Choroid plexus epithelial cell (primary cell): ENCODE data around the gene SCFD2.
"Not testable (repeated sequence)": the region's sequence is repeated elsewhere in the genome, so short reads cannot be mapped to it uniquely, and the experiment has no call there.

Experiments used
- DNase-seq: peaks from one replicate; pipeline ENCODE4 v3.0.0-alpha.2; 2010; ENCODE audit warnings: low read depth
- H3K4me3 ChIP-seq: 2 replicates; pipeline ENCODE4 v1.5.1; 2011; ENCODE audit warnings: low read depth, mild to moderate bottlenecking, control low read depth, low read length, moderate library complexity
- CTCF ChIP-seq: conservative IDR thresholded peaks from 2 replicates; pipeline ENCODE4 v1.5.1; 2011; ENCODE audit warnings: low read depth, mild to moderate bottlenecking, control low read depth, inconsistent platforms, low read length, moderate library complexity

SCFD2 gene

GRCh38 chr4:53150631-53151488 is 215.0 kb downstream of the SCFD2 start:
- H3K4me3 ChIP-seq, result no peak overlapping the region
- peak; percentile 12 for DNase-seq
- no peak for TF ChIP-seq CTCF

- DNase-seq, result no peak
- TF ChIP-seq CTCF, result no peak
- no peak overlapping the region for H3K4me3 ChIP-seq
Measured at GRCh38 chr4:53147711-53148110, 218.2 kb downstream of the SCFD2 start.

GRCh38 chr4:53147197-53147596 is 218.7 kb downstream of the SCFD2 start:
- TF ChIP-seq CTCF, result no peak
- no peak for DNase-seq
- H3K4me3 ChIP-seq, result no peak overlapping the region

- no peak for TF ChIP-seq CTCF
- H3K4me3 ChIP-seq, result no peak overlapping the region
- no peak for DNase-seq
Measured at GRCh38 chr4:53141308-53141707, 224.6 kb downstream of the SCFD2 start.

- DNase-seq, H3K4me3 ChIP-seq: not testable (repeated sequence)
Measured at GRCh38 chr4:53139256-53139655, 226.6 kb downstream of the SCFD2 start.

- DNase-seq, result no peak
- H3K4me3 ChIP-seq, result no peak overlapping the region
- TF ChIP-seq CTCF, result no peak
Measured at GRCh38 chr4:53137468-53137867, 228.4 kb downstream of the SCFD2 start.

- no peak for TF ChIP-seq CTCF
- H3K4me3 ChIP-seq, result no peak overlapping the region
Measured at GRCh38 chr4:53136954-53137353, 228.9 kb downstream of the SCFD2 start.

More at GRCh38 chr4:53136954-53137353, 228.9 kb downstream of the SCFD2 start:
- DNase-seq, result no peak
